MM.1S (cell line): Measurements from ENCODE around the gene VPS45.
"Not testable (repeated sequence)": the region's sequence is repeated elsewhere in the genome, so short reads cannot be mapped to it uniquely, and the experiment has no call there.

Experiments
- DNase-seq: peaks from one replicate; pipeline ENCODE4 v3.0.0-alpha.2; 2015
- H2AFZ ChIP-seq: fragments of 300-600 bp; sonication (generic); 2 replicates; pipeline ENCODE4 v1.6.0; 2016; ENCODE audit warnings: antibody characterized with exemption, low read length
- H3F3A ChIP-seq: fragments of 300-600 bp; sonication (generic); 2 replicates; pipeline ENCODE4 v1.6.1; 2016; ENCODE audit warnings: mild to moderate bottlenecking, antibody characterized with exemption, low read length, moderate library complexity, mixed read lengths; ENCODE audit not compliant: insufficient read depth
- H3K27ac ChIP-seq: fragments of 300-600 bp; sonication (generic); 2 replicates; pipeline ENCODE4 v1.5.1; 2016; ENCODE audit warnings: mild to moderate bottlenecking, low read length
- H3K27me3 ChIP-seq: fragments of 300-600 bp; sonication (generic); replicated peaks from 2 replicates; pipeline ENCODE4 v1.6.0; 2016; ENCODE audit warnings: low read length; ENCODE audit not compliant: insufficient read depth
- H3K36me3 ChIP-seq: fragments of 300-600 bp; sonication (generic); replicated peaks from 2 replicates; pipeline ENCODE4 v1.6.1; 2016; ENCODE audit warnings: mild to moderate bottlenecking, low read length, mixed read lengths; ENCODE audit not compliant: insufficient read depth
- H3K4me1 ChIP-seq: fragments of 300-600 bp; sonication (generic); 2 replicates; pipeline ENCODE4 v1.6.1; 2016; ENCODE audit warnings: low read length, mixed read lengths
- H3K4me2 ChIP-seq: fragments of 300-600 bp; sonication (generic); 2 replicates; pipeline ENCODE4 v1.6.0; 2016; ENCODE audit warnings: low read depth, low read length
- H3K4me3 ChIP-seq: fragments of 300-600 bp; sonication (generic); 2 replicates; pipeline ENCODE4 v1.5.1; 2016; ENCODE audit warnings: low read length, mixed read lengths
- H3K79me2 ChIP-seq: fragments of 300-600 bp; sonication (generic); 2 replicates; pipeline ENCODE4 v1.6.1; 2016; ENCODE audit warnings: mixed run types, low read length, mixed read lengths
- H3K9ac ChIP-seq: fragments of 300-600 bp; sonication (generic); 2 replicates; pipeline ENCODE4 v1.6.1; 2016; ENCODE audit warnings: low read length, mixed read lengths
- H3K9me2 ChIP-seq: fragments of 300-600 bp; sonication (generic); replicated peaks from 2 replicates; pipeline ENCODE4 v1.6.1; 2016; ENCODE audit warnings: mild to moderate bottlenecking, low read length, mixed read lengths; ENCODE audit not compliant: insufficient read depth
- H3K9me3 ChIP-seq: fragments of 300-600 bp; sonication (generic); replicated peaks from 2 replicates; pipeline ENCODE4 v1.6.1; 2016; ENCODE audit warnings: mild to moderate bottlenecking, low read length, mixed read lengths; ENCODE audit not compliant: insufficient read depth
- H4K20me1 ChIP-seq: fragments of 300-600 bp; sonication (generic); 2 replicates; pipeline ENCODE4 v1.6.1; 2016; ENCODE audit warnings: mild to moderate bottlenecking, low read length, moderate library complexity, mixed read lengths; ENCODE audit not compliant: insufficient read depth
- CTCF ChIP-seq: fragments of 300-600 bp; sonication (generic); IDR thresholded peaks from 2 replicates; pipeline ENCODE4 v1.5.1; 2016; ENCODE audit warnings: antibody characterized with exemption, low read length, mixed read lengths
- EZH2 ChIP-seq: fragments of 300-600 bp; sonication (generic); optimal IDR thresholded peaks from 2 replicates; pipeline ENCODE3; 2017; ENCODE audit warnings: low read depth, mild to moderate bottlenecking, antibody characterized with exemption, low read length, mixed read lengths
- EZH2phosphoT487 ChIP-seq: fragments of 300-600 bp; sonication (generic); IDR thresholded peaks from 2 replicates; pipeline ENCODE4 v1.6.1; 2018; ENCODE audit warnings: antibody characterized with exemption, low read length

Gene VPS45

GRCh38 chr1:150053926-150054325 is 13.7 kb upstream of the VPS45 start:
- Histone ChIP-seq H4K20me1 (no peaks in the 10 kb centered on the region), H3F3A (no peaks in the 10 kb centered on the region), H2AFZ (no peak overlapping the region), H3K4me1 (peaks cover 12% of the 10 kb centered on the region), H3K4me3 (no peak overlapping the region), H3K27me3 (no peaks in the 10 kb centered on the region), H3K9me3 (no peaks in the 10 kb centered on the region), H3K9ac (no peak overlapping the region), H3K27ac (no peak overlapping the region), H3K9me2 (no peaks in the 10 kb centered on the region), H3K79me2 (no peaks in the 10 kb centered on the region), H3K4me2 (no peak overlapping the region), H3K36me3 (no peaks in the 10 kb centered on the region)
- DNase-seq: no peak
- TF ChIP-seq EZH2phosphoT487 (no peak), CTCF (no peak), EZH2 (no peak)

- H3K9ac ChIP-seq, DNase-seq, H3F3A ChIP-seq, H3K4me3 ChIP-seq, H3K27me3 ChIP-seq, H3K36me3 ChIP-seq, H3K9me3 ChIP-seq, H3K9me2 ChIP-seq, H3K4me2 ChIP-seq, H3K27ac ChIP-seq, H3K79me2 ChIP-seq, H4K20me1 ChIP-seq, H2AFZ ChIP-seq: not testable (repeated sequence)
- H3K4me1 ChIP-seq: peaks cover 12% of the 10 kb centered on the region
Observed at GRCh38 chr1:150055507-150055906, 12.1 kb upstream of the VPS45 start.

GRCh38 chr1:150056407-150056806 is 11.2 kb upstream of the VPS45 start:
- no peaks in the 10 kb centered on the region for H3F3A ChIP-seq
- H4K20me1 ChIP-seq: no peaks in the 10 kb centered on the region
- H3K4me3 ChIP-seq: no peak overlapping the region
- H3K36me3 ChIP-seq: no peaks in the 10 kb centered on the region
- H3K9me2 ChIP-seq: no peaks in the 10 kb centered on the region
- H3K79me2 ChIP-seq: no peaks in the 10 kb centered on the region
- no peak overlapping the region for H2AFZ ChIP-seq
- TF ChIP-seq EZH2 (no peak), EZH2phosphoT487 (no peak), CTCF (no peak)
- H3K4me2 ChIP-seq: no peak overlapping the region
- peaks cover 11% of the 10 kb centered on the region for H3K4me1 ChIP-seq
- H3K9ac ChIP-seq: no peak overlapping the region
- H3K27me3 ChIP-seq: no peaks in the 10 kb centered on the region
- DNase-seq: no peak
- H3K27ac ChIP-seq: no peak overlapping the region
- no peaks in the 10 kb centered on the region for H3K9me3 ChIP-seq

- Histone ChIP-seq H3K4me2 (no peak overlapping the region), H2AFZ (no peak overlapping the region), H4K20me1 (no peaks in the 10 kb centered on the region), H3K9me3 (no peaks in the 10 kb centered on the region), H3K4me1 (no peaks in the 10 kb centered on the region), H3K27me3 (no peaks in the 10 kb centered on the region), H3F3A (no peaks in the 10 kb centered on the region), H3K79me2 (no peaks in the 10 kb centered on the region), H3K27ac (no peak overlapping the region), H3K9ac (no peak overlapping the region), H3K9me2 (no peaks in the 10 kb centered on the region), H3K36me3 (no peaks in the 10 kb centered on the region), H3K4me3 (no peak overlapping the region)
- TF ChIP-seq EZH2: no peak
- TF ChIP-seq EZH2phosphoT487: no peak
- no peak for TF ChIP-seq CTCF
- DNase-seq: no peak
Observed at GRCh38 chr1:150060260-150060659, 7.3 kb upstream of the VPS45 start.
